A673 (cell line): ENCODE data around the gene C20orf144. TPM values are rescaled to one million over a fixed set of nuclear protein-coding genes. Genes with fewer than 3 reads are reported as not detected.

Experiments
- BruUV-seq: library from RNA; stranded (reverse); fragments of 400-500 nt; replicated peaks from 2 replicates; lab custom pipeline; 2021; lab: Mats Ljungman, UMichigan
- CTCF ChIA-PET: fragments of 300-600 bp; sonication (Branson Sonifier 250); formaldehyde crosslinking; loops from one replicate; lab custom pipeline; 2022; ENCODE audit warnings: antibody characterized with exemption; lab: Charles Lee
- POLR2A ChIA-PET: fragments of 300-600 bp; sonication (Branson Sonifier 250); formaldehyde crosslinking; loops from one replicate; lab custom pipeline; 2022; ENCODE audit warnings: antibody characterized with exemption; ENCODE audit not compliant: low non-redundant PET; lab: Charles Lee
- DNase-seq: peaks from one replicate; pipeline ENCODE4 v3.0.0-alpha.2; 2015; ENCODE audit warnings: low spot score
- H3K27ac ChIP-seq: fragments of 200-600 bp; sonication (generic); 2 replicates; pipeline ENCODE4 v1.5.1; 2016; ENCODE audit warnings: mixed run types, low read depth, mild to moderate bottlenecking, mixed read lengths, antibody characterized with exemption, low read length; ENCODE audit not compliant: poor library complexity, severe bottlenecking
- H3K27me3 ChIP-seq: fragments of 200-600 bp; sonication (generic); replicated peaks from 2 replicates; pipeline ENCODE4 v1.6.1; 2017; ENCODE audit warnings: mixed run types, low read depth, mild to moderate bottlenecking, mixed read lengths, antibody characterized with exemption, low read length; ENCODE audit not compliant: insufficient read depth, poor library complexity
- H3K36me3 ChIP-seq: fragments of 200-600 bp; sonication (generic); 2 replicates; pipeline ENCODE4 v1.6.1; 2016; ENCODE audit warnings: mixed run types, mild to moderate bottlenecking, mixed read lengths, antibody characterized with exemption, low read length; ENCODE audit not compliant: insufficient read depth, poor library complexity, severe bottlenecking
- H3K4me1 ChIP-seq: fragments of 200-600 bp; sonication (generic); 2 replicates; pipeline ENCODE4 v1.6.1; 2017; ENCODE audit warnings: mixed run types, mild to moderate bottlenecking, mixed read lengths, antibody characterized with exemption, low read length; ENCODE audit not compliant: insufficient read depth, poor library complexity, severe bottlenecking
- H3K4me3 ChIP-seq: fragments of 200-600 bp; sonication (generic); 2 replicates; pipeline ENCODE4 v1.5.1; 2016; ENCODE audit warnings: low read depth, mixed run types, mild to moderate bottlenecking, mixed read lengths, low read length; ENCODE audit not compliant: poor library complexity, severe bottlenecking
- H3K9me3 ChIP-seq: fragments of 200-600 bp; sonication (generic); 2 replicates; pipeline ENCODE4 v1.6.1; 2016; ENCODE audit warnings: mixed run types, low read depth, mild to moderate bottlenecking, mixed read lengths, antibody characterized with exemption, low read length; ENCODE audit not compliant: poor library complexity, severe bottlenecking
- EZH2 ChIP-seq: fragments of 200-600 bp; sonication (generic); IDR thresholded peaks from 2 replicates; pipeline ENCODE4 v1.6.1; 2017; ENCODE audit warnings: borderline replicate concordance, low read depth, mild to moderate bottlenecking, mixed read lengths, antibody characterized with exemption, low read length; ENCODE audit not compliant: poor library complexity, severe bottlenecking
- intact Hi-C: fragments of 100-400 bp; cut with micrococcal nuclease; formaldehyde crosslinking; loops from one replicate; pipeline ENCODE4 v1.10.0; 2022; ENCODE audit not compliant: unreplicated experiment
- total RNA-seq: library from RNA; stranded (reverse); gene quantifications from 2 replicates; pipeline ENCODE4 v1.2.3, GENCODE V29; 2021
- TF ChIP-seq, protein P1 (sequence below): fragments of 300-800, 200-600 bp; sonication (generic); conservative IDR thresholded peaks from 2 replicates; pipeline ENCODE4 v1.5.1; 2017; ENCODE audit warnings: low read depth, mild to moderate bottlenecking, antibody characterized with exemption, low read length, moderate library complexity, mixed read lengths

C20orf144 gene
- total RNA-seq, 1 experiment from 2014 or later = 0.13 TPM

DNA sequence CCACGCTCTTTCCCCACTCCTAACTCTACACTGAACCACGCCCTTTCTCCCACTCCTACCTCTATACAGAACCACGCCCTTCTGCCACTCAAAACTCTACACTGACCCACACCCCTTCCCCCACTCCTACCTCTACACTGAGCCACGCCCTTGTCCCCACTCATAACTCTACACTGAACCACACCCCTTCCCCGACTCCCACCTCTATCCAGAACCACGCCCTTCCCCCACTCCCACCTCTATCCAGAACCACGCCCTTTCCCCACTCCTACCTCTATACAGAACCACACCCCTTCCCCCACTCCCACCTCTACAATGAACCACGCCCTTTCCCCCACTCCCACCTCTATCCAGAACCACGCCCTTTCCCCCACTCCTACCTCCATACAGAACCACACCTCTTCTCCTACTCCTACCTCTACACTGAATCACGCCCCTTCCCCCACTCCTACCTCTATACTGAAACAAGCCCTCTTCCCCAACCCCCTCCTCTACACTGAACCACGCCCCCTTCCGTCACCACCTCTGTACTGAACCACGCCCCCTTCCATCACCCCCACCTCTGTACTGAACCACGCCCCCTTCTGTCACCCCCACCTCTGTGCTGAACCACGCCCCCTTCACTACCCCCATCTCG is 47.9 kb downstream of the C20orf144 start:
- Histone ChIP-seq H3K9me3 (no peaks in the 10 kb centered on the region), H3K36me3 (no peaks in the 10 kb centered on the region), H3K27me3 (no peaks in the 10 kb centered on the region), H3K27ac (no peak overlapping the region), H3K4me1 (no peaks in the 10 kb centered on the region), H3K4me3 (no peak overlapping the region)
- TF ChIP-seq EZH2 = no peak
- TF ChIP-seq, protein P1, sequence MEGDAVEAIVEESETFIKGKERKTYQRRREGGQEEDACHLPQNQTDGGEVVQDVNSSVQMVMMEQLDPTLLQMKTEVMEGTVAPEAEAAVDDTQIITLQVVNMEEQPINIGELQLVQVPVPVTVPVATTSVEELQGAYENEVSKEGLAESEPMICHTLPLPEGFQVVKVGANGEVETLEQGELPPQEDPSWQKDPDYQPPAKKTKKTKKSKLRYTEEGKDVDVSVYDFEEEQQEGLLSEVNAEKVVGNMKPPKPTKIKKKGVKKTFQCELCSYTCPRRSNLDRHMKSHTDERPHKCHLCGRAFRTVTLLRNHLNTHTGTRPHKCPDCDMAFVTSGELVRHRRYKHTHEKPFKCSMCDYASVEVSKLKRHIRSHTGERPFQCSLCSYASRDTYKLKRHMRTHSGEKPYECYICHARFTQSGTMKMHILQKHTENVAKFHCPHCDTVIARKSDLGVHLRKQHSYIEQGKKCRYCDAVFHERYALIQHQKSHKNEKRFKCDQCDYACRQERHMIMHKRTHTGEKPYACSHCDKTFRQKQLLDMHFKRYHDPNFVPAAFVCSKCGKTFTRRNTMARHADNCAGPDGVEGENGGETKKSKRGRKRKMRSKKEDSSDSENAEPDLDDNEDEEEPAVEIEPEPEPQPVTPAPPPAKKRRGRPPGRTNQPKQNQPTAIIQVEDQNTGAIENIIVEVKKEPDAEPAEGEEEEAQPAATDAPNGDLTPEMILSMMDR = no peak
- intact Hi-C loops = no loop called here
- no peak for DNase-seq
- no TSS peak for BruUV-seq
- POLR2A ChIA-PET = no interaction called here
- CTCF ChIA-PET = no interaction called here

DNA sequence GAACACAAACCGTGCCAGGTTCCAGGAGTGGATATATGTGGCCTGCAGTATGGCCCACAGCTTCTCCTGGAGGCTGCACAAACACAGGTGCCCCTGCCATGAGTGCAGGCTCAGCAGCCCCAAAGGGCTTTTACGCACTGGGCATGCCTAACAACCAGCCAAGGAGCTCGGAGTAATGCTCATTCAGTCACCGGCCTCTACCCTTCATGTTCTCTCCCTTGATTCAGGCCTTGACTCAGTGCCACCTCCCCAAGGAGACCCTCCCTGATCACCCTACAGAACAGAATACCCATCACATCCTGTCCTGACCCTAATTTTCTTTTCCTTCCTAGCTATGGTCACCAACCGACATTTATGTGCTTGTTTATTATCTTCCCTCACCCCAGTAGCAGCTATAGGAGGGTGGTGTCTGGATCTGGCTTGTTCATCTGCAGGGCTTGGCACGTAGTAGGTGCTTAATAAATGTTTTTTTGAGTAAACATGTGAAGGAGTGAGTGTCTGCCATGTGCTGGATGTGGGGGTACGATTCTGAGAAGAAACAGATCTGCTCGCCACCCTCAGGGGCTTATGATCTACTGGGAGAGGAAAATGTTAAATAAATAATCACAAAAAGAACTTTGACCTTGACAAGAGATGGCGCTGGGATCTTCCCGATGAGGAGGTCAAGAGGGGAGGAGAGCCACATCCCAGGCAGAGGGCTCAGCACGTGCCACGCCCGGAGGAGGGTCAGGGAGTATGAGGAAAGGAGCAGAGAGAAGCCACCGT is 48.7 kb downstream of the C20orf144 start:
- intact Hi-C loops = no loop called here
- H3K27me3 ChIP-seq = no peaks in the 10 kb centered on the region
- CTCF ChIA-PET = no interaction called here
- BruUV-seq = no TSS peak
- H3K27ac ChIP-seq = no peak overlapping the region
- no peak for DNase-seq
- H3K4me1 ChIP-seq = no peaks in the 10 kb centered on the region
- no peaks in the 10 kb centered on the region for H3K36me3 ChIP-seq
- POLR2A ChIA-PET = no interaction called here
- no peak for TF ChIP-seq EZH2
- TF ChIP-seq, protein P1 = no peak
- H3K4me3 ChIP-seq = no peak overlapping the region
- no peaks in the 10 kb centered on the region for H3K9me3 ChIP-seq

DNA sequence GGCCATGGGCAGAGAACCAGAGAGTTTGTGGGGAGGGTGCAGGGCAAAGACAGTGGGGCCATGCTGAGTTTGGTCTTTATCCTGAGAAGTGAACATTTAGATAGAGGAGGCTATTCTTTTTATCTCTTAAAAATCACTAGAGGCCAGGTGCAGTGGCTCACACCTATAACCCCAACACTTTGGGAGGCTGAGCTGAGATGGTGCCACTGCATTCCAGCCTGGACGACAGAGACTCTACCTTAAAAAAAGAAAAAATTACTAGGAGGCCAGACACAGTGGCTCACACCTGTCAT is 49.3 kb downstream of the C20orf144 start:
- ChIA-PET CTCF (no interaction called here), POLR2A (no interaction called here)
- no peaks in the 10 kb centered on the region for H3K4me1 ChIP-seq
- no peak for TF ChIP-seq EZH2
- TF ChIP-seq, protein P1 = no peak
- H3K9me3 ChIP-seq = no peaks in the 10 kb centered on the region
- no peaks in the 10 kb centered on the region for H3K36me3 ChIP-seq
- H3K27ac ChIP-seq = no peak overlapping the region
- H3K27me3 ChIP-seq = no peaks in the 10 kb centered on the region
- intact Hi-C loops = no loop called here
- DNase-seq = no peak
- H3K4me3 ChIP-seq = no peak overlapping the region
- no TSS peak for BruUV-seq

Other genes starting within 250 kb of the C20orf144 start
- 4.4 and 7.5 TPM in 2 replicates for gene SNTA1, start 218.6 kb upstream of the C20orf144 start, total RNA-seq
- gene CBFA2T2, start 172.2 kb upstream of the C20orf144 start, total RNA-seq = 13.1 and 15.2 TPM in 2 replicates
- gene ACTL10, start 4.6 kb downstream of the C20orf144 start, total RNA-seq = 0.39 and 0.47 TPM in 2 replicates
- gene NECAB3, start 12.1 kb downstream of the C20orf144 start, total RNA-seq = 83.1 and 100 TPM in 2 replicates
- 86.0 and 87.0 TPM in 2 replicates for gene E2F1, start 24.1 kb downstream of the C20orf144 start, total RNA-seq
- 7.5 and 9.7 TPM in 2 replicates for gene PXMP4, start 58.0 kb downstream of the C20orf144 start, total RNA-seq
- 4.7 and 5.0 TPM in 2 replicates for gene ZNF341, start 69.7 kb downstream of the C20orf144 start, total RNA-seq
- gene CHMP4B, start 149.0 kb downstream of the C20orf144 start, total RNA-seq = 68.5 and 68.9 TPM in 2 replicates